Transverse colon (tissue), 4 donors: ENCODE data around the gene SHISAL1.

Experiments
- CTCF ChIP-seq, 5 experiments: fragments of 200-600 bp in 3 of 5; fragments of 450-650 bp in 2 of 5; sonication (generic) in 3 of 5; IDR thresholded peaks; 1 replicate in 2 of 5; 2 replicates in 3 of 5; pipeline ENCODE4 v1.5.1; 2016 to 2017; ENCODE audit warnings: antibody characterized with exemption in 5 of 5, inconsistent platforms in 3 of 5, mild to moderate bottlenecking in 2 of 5, moderate library complexity in 1 of 5
- EP300 ChIP-seq: sonication (generic); formaldehyde crosslinking; IDR thresholded peaks from one replicate; pipeline ENCODE4 v1.6.1; 2017; ENCODE audit warnings: antibody characterized with exemption, low read depth
- POLR2A ChIP-seq: fragments of 450-650 bp; IDR thresholded peaks from one replicate; pipeline ENCODE4 v1.6.1; 2016; ENCODE audit warnings: antibody characterized with exemption, mild to moderate bottlenecking, moderate library complexity
- POLR2AphosphoS5 ChIP-seq, 3 donors: sonication (generic); formaldehyde crosslinking; IDR thresholded peaks; one replicate each; pipeline ENCODE4 v1.6.1; 2016; ENCODE audit warnings: antibody characterized with exemption in 3 of 3

- no peak for TF ChIP-seq CTCF (IDR thresholded peaks at IDR 0.05)
- TF ChIP-seq POLR2A: no peak
- TF ChIP-seq EP300: no peak
- TF ChIP-seq POLR2AphosphoS5 (IDR thresholded peaks at IDR 0.05): no peak
Measured at GRCh38 chr22:44214764-44215163, 98.0 kb downstream of the SHISAL1 start.
